Lower lobe of right lung (tissue), 2 donors: ENCODE measurements around the gene TMEM106C. TPM values are rescaled to one million over a fixed set of nuclear protein-coding genes. Genes with fewer than 3 reads are reported as not detected.

Experiments
- ATAC-seq, 2 donors: fragments of 200-7000 bp; cut with Tn5 transposase; one replicate each; pipeline ENCODE4 v1.9.1; 2020 to 2022; ENCODE audit warnings: mild to moderate bottlenecking in 2 of 2, moderate library complexity in 2 of 2
- DNase-seq: peaks from one replicate; pipeline ENCODE4 v3.0.0-alpha.2; 2020
- H3K27ac ChIP-seq: fragments of 200-600 bp; one replicate; pipeline ENCODE4 v1.8.0; 2022
- H3K27me3 ChIP-seq: fragments of 200-600 bp; one replicate; pipeline ENCODE4 v1.8.0; 2022; ENCODE audit warnings: low read depth
- H3K36me3 ChIP-seq: fragments of 200-600 bp; one replicate; pipeline ENCODE4 v1.8.0; 2022; ENCODE audit warnings: mild to moderate bottlenecking
- H3K4me1 ChIP-seq: fragments of 200-600 bp; one replicate; pipeline ENCODE4 v1.8.0; 2022
- H3K4me3 ChIP-seq: fragments of 200-600 bp; one replicate; pipeline ENCODE4 v1.8.0; 2022; ENCODE audit warnings: mild to moderate bottlenecking
- H3K9me3 ChIP-seq: fragments of 200-600 bp; one replicate; pipeline ENCODE4 v1.8.0; 2022
- CTCF ChIP-seq: fragments of 200-600 bp; IDR thresholded peaks from one replicate; pipeline ENCODE4 v1.8.0; 2022; ENCODE audit warnings: antibody characterized with exemption, mild to moderate bottlenecking
- intact Hi-C: fragments of 100-400 bp; cut with DNase I; formaldehyde crosslinking; loops from one replicate; pipeline ENCODE4 v1.11.0; 2022
- total RNA-seq: library from RNA; stranded (reverse); fragmentation: NEBNext Ultra II Directional; extraction: Animal tissue kit (Norgen Biotek cat#: 25700); gene quantifications from one replicate; pipeline ENCODE4 v1.2.1, GENCODE V29; 2021
- donor health status: DM: no; HTN: yes; CAD: no; lungs with severe emphysema.

TMEM106C gene
- total RNA-seq, 1 donor from 2014 or later: 39.3 TPM

- H3K4me3 ChIP-seq: no peak overlapping the region
- ATAC-seq: no peak
- no peak for DNase-seq
- H3K9me3 ChIP-seq: no peaks in the 10 kb centered on the region
- TF ChIP-seq CTCF: no peak
- no peaks in the 10 kb centered on the region for H3K36me3 ChIP-seq
- intact Hi-C loops: no loop called here
- peaks cover 6% of the 10 kb centered on the region for H3K27me3 ChIP-seq
- no peaks in the 10 kb centered on the region for H3K4me1 ChIP-seq
- H3K27ac ChIP-seq: no peak overlapping the region
Measured at GRCh38 chr12:47983541-47984115, 20.2 kb downstream of the TMEM106C start.

GRCh38 chr12:47984331-47984801 lies 21.0 kb downstream of the TMEM106C start:
- DNase-seq: no peak
- H3K4me3 ChIP-seq: no peak overlapping the region
- H3K36me3 ChIP-seq: no peaks in the 10 kb centered on the region
- no peak overlapping the region for H3K27ac ChIP-seq
- TF ChIP-seq CTCF: no peak
- H3K4me1 ChIP-seq: no peaks in the 10 kb centered on the region
- no peak for ATAC-seq
- H3K27me3 ChIP-seq: peaks cover 6% of the 10 kb centered on the region
- intact Hi-C loops: no loop called here
- H3K9me3 ChIP-seq: no peaks in the 10 kb centered on the region

- no peaks in the 10 kb centered on the region for H3K36me3 ChIP-seq
- intact Hi-C loops: no loop called here
- TF ChIP-seq CTCF: no peak
- peaks cover 6% of the 10 kb centered on the region for H3K27me3 ChIP-seq
- H3K4me3 ChIP-seq: no peak overlapping the region
- H3K4me1 ChIP-seq: no peaks in the 10 kb centered on the region
- DNase-seq: no peak
- ATAC-seq: no peak
- no peak overlapping the region for H3K27ac ChIP-seq
- no peaks in the 10 kb centered on the region for H3K9me3 ChIP-seq
Measured at GRCh38 chr12:47985596-47986290, 22.3 kb downstream of the TMEM106C start.

GRCh38 chr12:47986291-47986660 lies 22.9 kb downstream of the TMEM106C start:
- Histone ChIP-seq H3K9me3 (no peaks in the 10 kb centered on the region), H3K27me3 (peaks cover 6% of the 10 kb centered on the region), H3K4me3 (no peak overlapping the region), H3K36me3 (no peaks in the 10 kb centered on the region), H3K4me1 (no peaks in the 10 kb centered on the region), H3K27ac (no peak overlapping the region)
- DNase-seq (no peak), ATAC-seq (no peak)
- intact Hi-C loops: no loop called here
- TF ChIP-seq CTCF: no peak

GRCh38 chr12:47986832-47987231 lies 23.4 kb downstream of the TMEM106C start:
- no peak overlapping the region for H3K4me3 ChIP-seq
- no peaks in the 10 kb centered on the region for H3K36me3 ChIP-seq
- intact Hi-C loops: no loop called here
- H3K9me3 ChIP-seq: no peaks in the 10 kb centered on the region
- no peaks in the 10 kb centered on the region for H3K4me1 ChIP-seq
- no peak for ATAC-seq
- DNase-seq: no peak
- no peak overlapping the region for H3K27ac ChIP-seq
- peaks cover 6% of the 10 kb centered on the region for H3K27me3 ChIP-seq
- TF ChIP-seq CTCF: no peak
